GM19035 (cell line): ENCODE measurements around the gene HSPA12A.
"Not testable (repeated sequence)": the region's sequence is repeated elsewhere in the genome, so short reads cannot be mapped to it uniquely, and the experiment has no call there.

Experiments
- ATAC-seq: cut with Tn5 transposase; IDR thresholded peaks from one replicate; pipeline ENCODE4 v1.9.1; 2021; ENCODE audit not compliant: unreplicated experiment

HSPA12A gene

GRCh38 chr10:116719804-116720203 lies 22.6 kb downstream of the HSPA12A start:
- no peak for ATAC-seq

DNA sequence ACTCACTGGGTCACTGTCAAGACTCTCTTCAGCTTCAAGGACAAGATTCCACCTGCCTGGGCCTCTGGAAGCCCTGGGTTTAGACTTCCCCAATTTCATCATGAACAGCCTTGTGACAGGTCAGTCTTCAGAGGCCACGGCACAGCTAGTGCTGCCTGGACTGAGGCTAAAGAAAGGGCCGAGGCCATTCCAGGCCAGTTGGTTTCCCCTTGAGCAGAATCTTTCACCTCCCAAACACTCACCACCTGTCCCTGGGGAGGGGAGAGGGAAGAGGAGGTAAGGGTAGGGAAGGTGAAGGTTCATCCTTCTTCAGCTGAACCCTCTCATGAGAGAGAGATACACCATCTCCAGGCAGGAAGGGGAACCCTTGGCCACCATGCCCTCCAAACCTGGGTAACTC lies 24.3 kb downstream of the HSPA12A start:
- no peak for ATAC-seq

- no peak for ATAC-seq
These were observed 26.0 kb downstream of the HSPA12A start for GRCh38 chr10:116716381-116716780.

DNA sequence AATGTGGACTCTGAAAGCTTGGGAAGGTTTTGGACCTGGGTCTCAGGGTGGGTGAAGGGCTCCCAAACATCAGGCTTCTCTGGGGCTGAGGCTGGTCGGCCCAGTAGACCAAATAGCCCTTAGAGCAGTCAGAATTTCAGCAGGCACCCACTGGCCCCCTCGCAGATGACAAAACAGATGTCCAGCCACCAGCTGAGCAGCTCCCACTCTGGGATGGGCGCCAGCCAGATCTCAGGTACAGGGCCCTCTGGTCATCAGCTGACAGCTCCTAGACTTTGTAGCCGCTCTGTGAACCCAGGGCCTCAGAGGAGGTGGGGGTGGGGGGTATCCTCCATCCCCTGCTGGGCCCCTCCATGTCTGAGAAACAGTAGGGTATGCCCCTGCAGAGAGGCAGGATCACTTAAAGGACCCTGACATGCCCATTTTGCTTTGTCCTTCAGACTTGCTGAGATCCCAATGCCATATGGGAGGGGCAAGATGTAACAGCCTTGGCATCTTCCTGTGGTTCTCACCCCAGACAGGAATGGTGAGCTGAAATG lies 26.5 kb downstream of the HSPA12A start:
- ATAC-seq = no peak

DNA sequence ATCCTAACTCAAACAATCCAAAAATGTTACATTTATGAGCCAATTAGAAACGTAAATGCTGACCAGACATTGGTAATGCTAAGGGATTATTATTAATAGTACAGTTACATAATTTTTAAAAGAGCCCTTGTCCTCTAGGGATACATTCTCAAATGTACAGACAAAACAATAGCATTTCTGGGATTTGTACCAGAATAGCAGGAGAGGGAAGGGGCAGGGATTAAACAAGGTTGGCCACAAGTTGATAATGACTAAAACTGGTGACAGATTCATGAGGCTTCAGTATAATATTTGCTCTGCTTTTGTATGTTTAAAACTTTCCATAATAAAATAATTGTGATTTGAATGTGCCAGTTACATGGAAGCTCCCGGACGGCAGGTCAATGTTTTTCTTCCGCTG lies 27.0 kb downstream of the HSPA12A start:
- ATAC-seq = no peak

GRCh38 chr10:116713846-116714245 lies 28.5 kb downstream of the HSPA12A start:
- no peak for ATAC-seq

- no peak for ATAC-seq
These were observed 29.3 kb downstream of the HSPA12A start for GRCh38 chr10:116712989-116713543.

- ATAC-seq = no peak
These were observed 29.8 kb downstream of the HSPA12A start for GRCh38 chr10:116712519-116712918.

- ATAC-seq = not testable (repeated sequence)
These were observed 30.6 kb downstream of the HSPA12A start for GRCh38 chr10:116711803-116712202.

DNA sequence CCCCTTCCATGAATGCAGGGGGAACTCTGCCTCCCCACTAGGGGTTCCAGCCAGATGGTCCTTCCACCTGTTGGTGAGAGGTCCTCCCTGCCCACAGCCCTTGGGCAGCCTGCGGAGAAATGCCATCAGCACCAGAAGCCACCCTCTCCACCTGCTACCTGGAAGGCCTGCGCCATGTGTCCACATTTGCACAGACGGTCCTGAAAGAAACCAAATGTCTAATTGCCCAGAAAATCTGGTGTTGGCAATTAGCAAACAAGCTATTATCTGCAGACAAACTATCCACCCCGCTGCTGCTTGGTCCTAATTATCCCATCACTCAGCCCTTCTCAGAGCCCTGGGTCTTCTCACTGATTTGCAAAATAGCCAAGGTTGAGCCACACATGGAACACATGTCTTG lies 32.3 kb downstream of the HSPA12A start:
- no peak for ATAC-seq

DNA sequence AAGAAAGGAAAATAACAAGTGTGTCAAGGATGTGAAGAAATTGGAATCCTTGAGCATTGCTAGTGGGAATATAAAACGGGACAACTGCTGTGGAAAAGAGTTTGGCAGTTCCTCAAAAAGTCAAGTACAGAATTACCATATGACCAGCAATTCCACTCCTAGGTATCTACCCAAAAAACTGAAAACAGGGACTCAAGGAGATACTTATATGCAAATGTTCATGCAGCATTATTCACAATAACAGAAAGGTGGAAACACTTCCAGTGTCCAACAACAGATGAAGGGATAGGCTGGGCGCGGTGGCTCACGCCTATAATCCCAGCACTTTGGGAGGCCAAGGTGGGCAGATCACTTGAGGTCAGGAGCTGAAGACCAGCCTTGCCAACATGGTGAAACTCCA lies 33.5 kb downstream of the HSPA12A start:
- no peak for ATAC-seq

DNA sequence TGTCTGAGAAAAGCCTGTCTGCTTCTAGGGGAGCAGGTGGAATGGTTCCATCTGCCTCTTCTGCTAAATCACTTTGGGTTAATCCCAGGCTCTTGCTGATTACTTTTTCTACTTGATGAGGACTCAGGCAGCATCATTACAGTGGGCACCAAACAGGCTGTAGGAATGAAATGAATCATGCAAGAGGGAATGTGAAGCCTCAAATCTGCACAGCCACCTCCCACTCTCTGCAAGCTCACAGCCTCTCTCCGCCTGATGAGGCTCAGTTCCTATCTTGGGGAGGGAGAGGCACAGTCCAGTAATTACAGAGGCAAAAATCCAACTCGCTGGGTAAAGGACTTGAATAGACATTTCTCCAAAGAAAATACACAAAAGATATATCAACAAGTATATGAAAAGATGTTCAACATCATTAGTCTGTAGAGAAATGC lies 34.0 kb downstream of the HSPA12A start:
- ATAC-seq = no peak

DNA sequence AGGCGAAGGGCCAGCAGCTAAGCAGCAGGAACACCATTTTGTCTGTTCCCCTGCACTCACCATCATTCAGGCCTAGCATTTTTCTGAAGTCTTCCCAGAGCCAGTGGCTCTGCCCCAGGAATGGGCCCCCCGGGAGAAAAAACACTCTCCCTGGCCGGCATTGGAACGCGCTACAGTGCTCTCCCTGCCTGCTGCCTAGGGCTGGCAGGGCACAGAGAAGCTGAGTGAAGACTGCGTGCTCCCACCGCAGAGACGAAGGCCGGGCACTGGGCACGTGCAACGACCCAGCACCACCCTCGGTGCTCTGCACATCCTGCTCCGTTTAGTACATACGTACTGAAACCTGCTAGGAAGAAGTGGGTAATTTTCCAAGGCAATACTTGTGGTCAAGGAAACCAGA lies 34.4 kb downstream of the HSPA12A start:
- ATAC-seq = no peak

DNA sequence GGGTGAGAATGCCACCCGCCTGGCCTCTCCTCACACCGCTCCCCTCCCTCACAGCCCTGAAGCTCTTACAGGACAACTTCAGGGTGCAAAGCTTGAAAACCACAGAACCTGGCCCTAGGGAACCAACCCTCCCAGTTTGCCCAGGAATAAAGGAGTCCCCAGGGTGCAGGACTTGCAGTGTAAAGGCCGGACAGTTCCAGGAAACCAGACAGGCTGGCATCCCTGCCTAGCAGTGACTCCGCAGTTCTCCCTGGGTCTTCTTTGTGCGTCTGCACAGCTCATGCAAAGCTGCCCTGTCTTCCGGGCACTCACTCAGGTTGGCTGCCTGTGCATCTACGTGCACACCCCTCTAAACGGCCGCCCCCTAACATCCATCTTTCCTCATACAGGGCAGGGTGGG lies 36.1 kb downstream of the HSPA12A start:
- no peak for ATAC-seq

GRCh38 chr10:116705498-116705897 lies 36.9 kb downstream of the HSPA12A start:
- no peak for ATAC-seq

DNA sequence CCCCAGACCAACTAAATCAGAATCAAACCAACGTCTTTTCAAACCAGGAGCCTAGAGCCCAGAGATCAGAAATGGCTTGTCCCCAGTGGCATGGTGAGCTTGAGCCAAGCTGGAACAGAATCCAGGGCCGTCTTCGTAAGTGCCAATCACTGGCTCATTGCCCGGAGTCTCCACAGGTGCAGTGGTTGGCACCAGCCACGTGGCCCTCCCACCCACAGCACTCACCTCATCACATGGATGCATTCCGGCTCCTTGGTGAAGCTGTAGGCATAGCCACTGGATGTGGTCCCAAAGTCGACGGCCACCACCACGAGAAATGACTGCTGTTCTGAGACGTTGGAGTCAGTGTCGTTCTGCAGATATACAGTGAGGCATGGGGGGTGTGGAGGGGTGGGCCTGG lies 37.4 kb downstream of the HSPA12A start:
- ATAC-seq = no peak

GRCh38 chr10:116702165-116702564 lies 40.2 kb downstream of the HSPA12A start:
- no peak for ATAC-seq

DNA sequence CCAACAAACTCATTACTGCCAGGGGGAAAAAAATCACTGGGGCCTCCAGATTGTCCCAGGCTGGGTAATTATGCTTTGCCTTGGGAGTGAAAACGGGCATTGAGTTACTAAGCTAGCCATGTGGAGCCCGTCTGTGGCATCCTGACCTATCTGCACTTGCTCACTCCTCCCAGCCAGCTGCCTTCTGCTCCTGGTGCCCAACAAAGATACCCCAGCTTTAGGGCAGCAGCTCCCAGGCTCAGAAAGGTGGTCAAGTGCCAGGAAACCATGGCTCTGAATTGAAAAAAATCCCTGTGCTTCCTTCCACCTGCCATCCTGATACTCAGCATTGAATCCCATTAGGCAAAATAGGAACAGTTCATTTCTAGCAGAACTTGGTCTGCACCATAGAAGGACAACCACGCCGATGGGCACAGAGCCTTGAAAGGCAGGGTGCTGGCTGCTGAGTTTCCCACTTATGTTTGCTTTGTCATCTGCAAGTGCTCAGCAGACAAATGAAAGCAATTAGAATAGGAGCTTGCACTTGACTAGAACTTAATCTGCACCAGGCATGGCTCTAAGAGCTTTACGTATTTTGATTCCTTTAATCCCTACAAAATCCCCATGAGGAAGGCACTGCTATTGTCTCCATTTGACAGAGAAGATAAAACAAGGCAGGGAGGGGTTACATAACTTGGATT lies 42.8 kb downstream of the HSPA12A start:
- ATAC-seq = no peak

GRCh38 chr10:116699049-116699448 lies 43.3 kb downstream of the HSPA12A start:
- no peak for ATAC-seq

- no peak for ATAC-seq
These were observed 44.0 kb downstream of the HSPA12A start for GRCh38 chr10:116698364-116698763.

- ATAC-seq = no peak
These were observed 44.5 kb downstream of the HSPA12A start for GRCh38 chr10:116697816-116698215.

DNA sequence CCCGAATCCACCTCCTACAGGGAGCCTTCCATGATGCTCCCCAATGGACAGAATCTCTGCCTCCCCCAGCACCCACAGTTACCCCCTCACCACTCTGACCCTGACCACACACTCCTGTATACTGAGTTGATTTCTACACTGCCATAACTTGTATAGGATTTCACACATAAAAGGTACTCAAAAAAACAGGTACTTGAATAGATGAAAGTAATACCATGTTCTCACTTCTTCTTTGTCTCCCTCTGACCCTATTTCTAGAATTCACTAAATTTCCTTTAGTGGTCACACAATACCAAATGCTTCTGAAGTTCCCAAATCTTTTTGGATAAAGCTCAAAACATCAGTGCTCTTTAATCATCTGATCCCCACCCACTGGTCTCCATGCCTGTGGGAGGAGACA lies 45.4 kb downstream of the HSPA12A start:
- ATAC-seq = no peak

GRCh38 chr10:116694927-116695268 lies 47.5 kb downstream of the HSPA12A start:
- no peak for ATAC-seq
